HG02759 (cell line): ENCODE data around the gene UNCX.

Source experiments
- ATAC-seq: cut with Tn5 transposase; IDR thresholded peaks from one replicate; pipeline ENCODE4 v1.9.1; 2021; ENCODE audit warnings: mild to moderate bottlenecking, moderate library complexity; ENCODE audit not compliant: unreplicated experiment

UNCX gene

GRCh38 chr7:1214516-1214915, 18.2 kb upstream of the UNCX start:
- no peak for ATAC-seq

DNA sequence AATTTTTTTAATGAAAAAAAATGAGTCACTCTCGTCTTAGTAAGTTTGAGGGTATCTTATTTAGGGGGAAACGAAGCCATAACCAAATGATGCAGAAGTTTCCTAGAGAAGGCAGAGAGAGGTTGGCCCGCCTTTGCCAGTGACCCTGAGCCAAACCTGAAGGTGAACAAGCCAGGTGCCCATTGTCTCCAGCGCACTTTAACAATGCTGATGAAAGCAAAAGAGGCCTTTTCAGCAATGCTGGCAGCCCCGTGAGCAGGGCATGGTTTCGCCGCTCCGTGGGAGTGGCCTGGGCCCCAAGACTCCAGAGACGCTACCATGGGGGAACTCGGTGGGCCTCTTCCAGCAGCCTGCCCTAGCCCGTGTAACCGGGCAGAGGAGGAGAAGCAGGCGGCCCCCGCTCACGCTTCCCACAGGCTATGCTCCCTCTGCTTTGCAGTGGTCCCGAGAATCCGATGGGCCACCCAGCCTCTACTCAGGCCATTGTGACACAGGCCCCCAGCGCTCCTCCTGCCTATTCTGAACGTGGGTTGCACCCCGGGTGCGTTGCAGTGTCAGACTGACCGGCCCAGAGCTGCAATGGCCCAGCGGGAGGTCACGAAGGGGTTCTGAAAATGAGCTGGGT, 14.0 kb upstream of the UNCX start:
- no peak for ATAC-seq

DNA sequence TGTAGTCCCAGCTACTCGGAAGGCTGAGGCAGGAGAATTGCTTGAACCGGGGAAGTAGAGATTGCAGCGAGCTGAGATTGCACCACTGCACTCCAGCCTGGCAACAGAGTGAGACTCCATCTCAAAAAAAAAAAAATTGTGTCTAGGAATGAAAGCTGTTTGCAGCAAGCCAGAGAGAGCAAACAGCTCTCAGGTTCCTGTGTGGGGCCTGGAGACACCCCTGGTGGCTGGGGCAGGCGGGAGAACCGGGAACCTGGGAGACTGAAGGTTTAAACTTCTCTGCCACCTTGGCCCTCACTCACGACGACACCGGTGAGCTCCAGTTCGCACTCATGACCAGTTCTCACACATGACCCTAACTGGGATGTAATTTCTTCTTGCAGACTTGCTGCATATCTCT, 13.2 kb upstream of the UNCX start:
- no peak for ATAC-seq

DNA sequence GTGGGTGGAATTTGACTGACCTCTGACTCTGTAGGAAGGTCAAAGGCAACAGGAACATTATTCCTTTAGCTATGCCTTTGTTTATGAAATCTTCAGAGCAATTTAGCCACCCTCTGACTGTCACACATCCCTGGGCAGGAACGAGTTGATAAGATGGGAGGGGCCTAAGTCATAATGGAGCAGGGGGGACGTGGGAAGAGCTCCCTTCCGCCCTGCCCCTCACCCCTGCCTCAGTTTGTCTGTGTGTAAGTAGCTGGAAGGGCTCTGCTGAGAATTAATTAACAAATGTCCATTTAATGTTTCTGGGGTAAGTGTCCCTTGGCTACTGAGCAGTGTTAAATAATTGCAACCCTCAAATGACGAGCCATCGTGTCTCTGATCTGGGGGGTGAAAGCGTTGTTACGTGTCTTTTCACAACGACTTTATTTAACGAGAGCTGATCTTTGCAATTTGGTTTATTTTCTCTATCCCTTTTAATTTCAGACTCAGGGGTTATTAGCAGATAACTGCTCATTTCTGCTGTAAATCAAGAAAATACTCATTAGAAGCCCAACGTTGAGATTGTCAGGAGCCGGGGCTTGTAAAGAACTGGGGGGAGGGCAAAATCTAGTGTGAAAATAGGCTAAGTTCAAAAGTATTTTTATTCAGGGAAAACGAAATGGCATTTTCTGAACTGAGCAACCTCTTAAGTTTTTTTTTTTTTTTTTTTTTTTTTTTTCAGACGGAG, 12.5 kb upstream of the UNCX start:
- no peak for ATAC-seq

- ATAC-seq, result no peak
These were observed 11.5 kb upstream of the UNCX start for GRCh38 chr7:1220977-1221745.

GRCh38 chr7:1223196-1223981, 9.3 kb upstream of the UNCX start:
- no peak for ATAC-seq

GRCh38 chr7:1224086-1224716, 8.5 kb upstream of the UNCX start:
- no peak for ATAC-seq

GRCh38 chr7:1225030-1225429, 7.6 kb upstream of the UNCX start:
- ATAC-seq, result no peak

GRCh38 chr7:1225441-1226185, 7.1 kb upstream of the UNCX start:
- no peak for ATAC-seq

DNA sequence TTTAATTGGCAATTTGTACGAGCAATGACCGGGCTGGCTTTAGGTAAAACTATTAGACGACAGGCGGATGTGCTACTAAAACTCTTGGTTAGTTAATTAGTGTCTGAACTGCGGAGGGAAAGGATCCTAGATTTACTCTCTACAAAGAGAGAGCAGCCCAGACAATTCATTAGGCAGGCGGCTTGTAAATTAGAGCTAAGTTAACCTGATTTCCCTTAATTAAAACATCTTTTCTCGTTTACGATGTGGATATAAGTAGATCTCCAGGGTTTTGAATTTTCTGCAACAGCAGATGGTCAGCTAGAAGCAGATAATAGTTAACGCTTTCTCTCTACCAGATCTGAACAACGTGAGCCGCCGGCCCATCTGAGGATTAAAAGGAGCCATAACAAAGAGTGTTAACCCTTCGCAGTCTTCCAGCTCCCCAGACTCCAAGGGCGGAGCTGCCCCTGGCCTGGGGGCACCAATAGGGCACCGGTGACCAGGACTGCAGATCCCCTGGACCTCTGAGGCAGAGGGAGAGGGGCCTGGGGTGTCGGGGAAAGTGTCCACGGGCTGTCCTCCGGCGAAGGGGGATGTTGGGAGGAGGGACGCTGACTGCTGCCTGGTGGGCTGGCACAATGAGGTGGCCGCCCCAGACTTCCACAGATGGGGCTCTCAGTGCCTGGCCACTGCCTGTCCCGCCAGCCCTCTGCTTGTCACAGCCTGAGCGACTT, 6.3 kb upstream of the UNCX start:
- no peak for ATAC-seq

DNA sequence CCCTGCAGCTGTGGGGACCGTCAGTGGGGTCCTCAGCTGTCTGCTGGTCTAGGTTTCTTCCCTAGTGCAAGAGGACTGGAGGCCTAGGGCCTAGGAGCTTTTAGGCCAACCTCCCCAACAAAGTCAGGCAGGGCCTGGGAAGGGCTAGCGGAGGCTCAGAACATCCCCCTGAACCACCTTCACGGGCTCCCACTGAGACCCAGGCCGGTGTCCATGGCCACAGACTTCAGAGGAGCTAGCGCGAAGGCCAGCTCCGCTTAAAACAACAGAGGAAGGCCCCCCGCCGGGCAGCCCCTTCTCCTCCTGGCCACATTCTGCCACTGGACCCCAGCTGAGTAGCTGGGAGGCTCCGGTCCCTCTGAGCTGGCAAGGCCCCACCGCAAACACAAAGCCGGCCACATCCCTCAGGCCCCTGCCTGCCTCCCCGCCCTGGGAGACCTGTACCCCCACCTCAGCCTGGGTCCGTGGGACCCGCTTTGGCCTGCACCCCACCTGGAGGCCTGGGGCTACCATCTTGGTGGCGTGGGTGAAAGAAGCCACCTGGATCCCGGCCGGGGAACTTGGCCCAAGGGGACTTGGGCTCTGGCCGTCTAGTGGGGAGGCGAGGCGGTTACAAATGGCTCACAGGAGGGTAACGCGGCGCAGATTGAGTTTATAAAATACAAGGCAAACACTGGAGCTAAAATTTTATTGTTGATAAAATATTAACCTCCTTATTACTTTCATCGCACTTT, 5.4 kb upstream of the UNCX start:
- ATAC-seq, result no peak

- no peak for ATAC-seq
These were observed 4.7 kb upstream of the UNCX start for GRCh38 chr7:1227814-1228544.

DNA sequence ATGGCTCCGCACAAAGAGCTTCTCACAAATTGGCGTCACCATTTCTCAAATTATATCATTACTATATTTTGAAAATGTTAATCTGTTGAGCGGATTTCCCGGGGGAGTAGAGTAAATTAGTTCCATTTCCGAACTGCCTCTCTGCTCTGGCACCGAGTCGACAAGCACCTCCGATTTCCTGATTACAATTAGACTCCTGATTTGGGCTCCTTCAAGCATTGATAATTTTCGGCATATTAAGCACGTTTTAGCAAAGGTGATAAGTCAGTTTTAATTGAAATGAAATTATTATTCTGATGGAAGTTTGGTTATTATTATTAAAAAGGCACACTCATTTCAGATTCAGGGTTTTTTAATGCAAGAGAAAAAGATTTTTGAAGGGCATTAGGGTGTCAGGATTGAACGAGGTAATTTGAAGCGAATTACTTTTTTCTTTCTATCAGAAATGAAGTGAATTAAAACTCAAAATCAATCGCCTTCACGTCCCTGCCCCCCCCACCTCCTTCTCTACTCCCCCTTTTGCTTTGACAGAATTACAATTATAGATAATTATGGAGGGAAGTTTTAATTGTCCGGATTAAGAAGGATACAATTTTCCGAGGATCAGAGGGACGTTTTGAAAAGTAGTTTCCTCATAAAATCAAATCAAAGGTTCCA, 4.0 kb upstream of the UNCX start:
- no peak for ATAC-seq

DNA sequence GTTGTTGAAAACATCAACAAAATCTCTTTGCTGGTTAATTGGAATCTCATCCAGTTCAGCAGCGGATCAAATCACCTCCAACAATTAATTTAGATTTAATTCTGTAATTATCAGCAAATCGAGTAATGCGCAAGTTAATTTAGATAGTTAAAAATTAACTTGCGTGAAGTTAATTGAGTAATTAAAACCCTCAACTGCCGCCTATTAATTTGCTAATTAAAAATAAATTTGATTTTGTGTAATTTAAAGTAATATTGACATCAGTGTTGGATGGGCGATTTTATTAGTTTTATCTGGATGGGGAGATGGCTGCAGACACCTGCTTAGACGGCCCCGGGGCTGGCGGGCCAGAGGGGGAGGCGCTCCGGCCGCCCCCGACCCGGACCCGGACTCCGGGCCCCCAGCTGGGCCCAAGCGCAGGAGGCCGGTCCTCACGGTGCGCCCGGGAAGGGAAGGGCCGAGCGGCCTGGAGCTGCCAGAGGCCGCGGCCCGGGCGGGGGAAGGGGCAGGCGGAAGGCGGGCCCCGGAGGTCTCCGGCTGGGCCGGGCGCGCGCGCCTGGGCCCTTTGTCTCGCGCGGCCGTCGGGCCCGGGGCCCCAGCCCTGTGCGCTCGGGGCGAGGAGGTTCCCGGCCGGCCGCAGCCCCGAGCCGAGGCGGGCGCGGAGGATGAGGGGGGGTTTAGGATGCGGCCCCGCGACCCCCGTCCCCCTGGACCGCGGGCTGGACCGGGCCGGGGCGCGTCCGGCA, 3.3 kb upstream of the UNCX start:
- ATAC-seq, result no peak

GRCh38 chr7:1229956-1230355, 2.7 kb upstream of the UNCX start:
- no peak for ATAC-seq

DNA sequence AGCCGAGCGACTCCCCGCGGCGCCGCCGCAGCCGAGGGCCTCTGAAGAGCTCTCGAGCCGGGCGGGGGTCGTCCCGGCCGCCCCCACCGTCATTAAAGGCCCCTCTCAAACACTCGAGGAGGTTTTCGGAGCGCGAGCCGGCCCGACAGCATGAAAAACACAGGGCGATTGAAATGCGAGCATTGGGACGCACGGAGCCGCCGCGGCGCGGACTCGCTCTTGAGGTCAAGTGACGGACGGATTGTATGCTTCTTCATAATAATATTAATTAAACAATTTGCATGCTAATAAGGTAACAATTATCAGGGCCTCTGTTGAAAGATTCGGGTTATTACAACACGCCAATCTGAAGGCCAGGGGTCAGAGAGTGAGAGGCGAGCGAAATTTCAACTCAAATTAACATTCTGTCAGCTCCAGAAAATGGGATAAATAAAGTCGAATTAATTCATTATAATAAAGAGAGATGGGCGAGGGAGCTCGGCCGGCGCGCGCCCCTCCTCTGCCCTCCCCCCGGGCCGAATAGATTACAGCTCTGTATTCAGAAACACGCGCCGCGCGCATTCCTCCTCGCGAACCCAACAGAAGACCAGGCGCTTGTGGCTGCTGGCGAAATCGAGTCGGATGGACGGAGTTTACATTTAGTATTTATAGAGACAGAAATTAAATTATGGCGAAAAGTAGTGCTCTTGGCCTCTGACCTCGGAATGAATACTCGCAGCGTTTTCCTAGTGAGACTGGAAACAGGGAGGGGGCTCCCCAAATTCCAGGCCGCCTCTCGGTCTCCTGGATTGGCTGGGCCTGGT, 2.1 kb upstream of the UNCX start:
- no peak for ATAC-seq
